ENCODE results near the gene TTC32.

TTC32 gene

GRCh38 chr2:19873014-19873413 is 28.8 kb downstream of the TTC32 start:
- no peak for DNase-seq

GRCh38 chr2:19872302-19872701 is 29.5 kb downstream of the TTC32 start:
- DNase-seq = no peak

- no peak for DNase-seq
These were observed 29.9 kb downstream of the TTC32 start for GRCh38 chr2:19871836-19872235.

GRCh38 chr2:19870792-19871191 is 31.0 kb downstream of the TTC32 start:
- no peak for DNase-seq

- DNase-seq = peak; percentile 23
These were observed 32.8 kb downstream of the TTC32 start for GRCh38 chr2:19868701-19869580.

GRCh38 chr2:19868224-19868623 is 33.6 kb downstream of the TTC32 start:
- no peak for DNase-seq

GRCh38 chr2:19866771-19867170 is 35.0 kb downstream of the TTC32 start:
- DNase-seq = no peak

GRCh38 chr2:19865151-19865550 is 36.6 kb downstream of the TTC32 start:
- no peak for DNase-seq

GRCh38 chr2:19864381-19864780 is 37.4 kb downstream of the TTC32 start:
- no peak for DNase-seq

- DNase-seq = no peak
These were observed 38.3 kb downstream of the TTC32 start for GRCh38 chr2:19863303-19864041.

GRCh38 chr2:19861813-19862212 is 40.0 kb downstream of the TTC32 start:
- DNase-seq = no peak

GRCh38 chr2:19860022-19860421 is 41.8 kb downstream of the TTC32 start:
- no peak for DNase-seq

GRCh38 chr2:19859565-19859964 is 42.2 kb downstream of the TTC32 start:
- DNase-seq = no peak

- DNase-seq = no peak
These were observed 44.0 kb downstream of the TTC32 start for GRCh38 chr2:19857806-19858205.

GRCh38 chr2:19857100-19857499 is 44.7 kb downstream of the TTC32 start:
- DNase-seq = no peak

- no peak for DNase-seq
These were observed 46.0 kb downstream of the TTC32 start for GRCh38 chr2:19855542-19856431.

- DNase-seq = no peak
These were observed 46.9 kb downstream of the TTC32 start for GRCh38 chr2:19854596-19855541.

GRCh38 chr2:19851116-19851695 is 50.6 kb downstream of the TTC32 start:
- DNase-seq = no peak

GRCh38 chr2:19850056-19851050 is 51.4 kb downstream of the TTC32 start:
- DNase-seq = no peak

- no peak for DNase-seq
These were observed 52.8 kb downstream of the TTC32 start for GRCh38 chr2:19848952-19849351.

All from NCI-H1417 treated with DMSO at 0.1 percent for 48 hours (cell line).